IMR-90 (cell line): ENCODE results near the gene SEL1L3. TPM values are rescaled to one million over a fixed set of nuclear protein-coding genes. Genes with fewer than 3 reads are reported as not detected.

ENCODE experiments used
- ATAC-seq: fragments of 200-7000 bp; cut with Tn5 transposase; 2 replicates; pipeline ENCODE4 v1.9.1; 2020; ENCODE audit warnings: low read depth, mild to moderate bottlenecking, moderate library complexity
- BruUV-seq: library from RNA; stranded (reverse); fragments of 400-500 nt; replicated peaks from 2 replicates; lab custom pipeline; 2021; lab: Mats Ljungman, UMichigan
- CTCF ChIA-PET: fragments of 300-600 bp; formaldehyde crosslinking; extraction: SDS; loops from one replicate; lab custom pipeline; 2021; ENCODE audit warnings: antibody characterized with exemption; lab: Yijun Ruan, JAX
- POLR2A ChIA-PET: fragments of 300-600 bp; sonication (Branson Sonifier 250); formaldehyde crosslinking; loops from one replicate; lab custom pipeline; 2022; ENCODE audit warnings: antibody characterized with exemption; ENCODE audit not compliant: unreplicated experiment; lab: Charles Lee
- DNase-seq: peaks from one replicate; pipeline ENCODE4 v3.0.0; 2013
- H2AFZ ChIP-seq: replicated peaks from 2 replicates; pipeline ENCODE3; 2013; ENCODE audit warnings: low read length, mild to moderate bottlenecking; ENCODE audit not compliant: poor library complexity
- H2AK5ac ChIP-seq: 2 replicates; pipeline ENCODE4 v1.6.1; 2013; ENCODE audit warnings: low read depth, low read length, inconsistent platforms
- H2AK9ac ChIP-seq: replicated peaks from 2 replicates; pipeline ENCODE3; 2013; ENCODE audit warnings: mild to moderate bottlenecking, low read depth, low read length, moderate library complexity; ENCODE audit not compliant: poor library complexity
- H2BK120ac ChIP-seq: 2 replicates; pipeline ENCODE4 v1.6.1; 2013; ENCODE audit warnings: low read depth, low read length, inconsistent platforms
- H2BK15ac ChIP-seq: 3 replicates; pipeline ENCODE4 v1.6.1; 2013; ENCODE audit warnings: low read depth, low read length, inconsistent platforms
- H2BK20ac ChIP-seq: 2 replicates; pipeline ENCODE4 v1.6.1; 2013; ENCODE audit warnings: low read depth, mild to moderate bottlenecking, inconsistent platforms, low read length, moderate library complexity
- H2BK5ac ChIP-seq: 2 replicates; pipeline ENCODE4 v1.6.1; 2013; ENCODE audit warnings: mild to moderate bottlenecking, low read depth, low read length, inconsistent platforms; ENCODE audit not compliant: poor library complexity, severe bottlenecking
- H3K14ac ChIP-seq: replicated peaks from 2 replicates; pipeline ENCODE4 v1.6.1; 2013; ENCODE audit warnings: low read depth, low read length, inconsistent platforms
- H3K18ac ChIP-seq: 2 replicates; pipeline ENCODE4 v1.6.1; 2013; ENCODE audit warnings: low read depth, low read length, control low read depth
- H3K23ac ChIP-seq: 2 replicates; pipeline ENCODE4 v1.6.1; 2013; ENCODE audit warnings: low read depth, low read length, inconsistent platforms
- H3K27ac ChIP-seq: 2 replicates; pipeline ENCODE4 v1.5.1; 2013; ENCODE audit warnings: mild to moderate bottlenecking, control low read depth, low read length; ENCODE audit not compliant: insufficient read depth
- H3K27me3 ChIP-seq: 2 replicates; pipeline ENCODE4 v1.6.1; 2013; ENCODE audit warnings: low read length; ENCODE audit not compliant: control insufficient read depth, insufficient read depth
- H3K36me3 ChIP-seq: 2 replicates; pipeline ENCODE4 v1.6.1; 2013; ENCODE audit warnings: low read length, mixed read lengths; ENCODE audit not compliant: control insufficient read depth, insufficient read depth
- H3K4ac ChIP-seq: 2 replicates; pipeline ENCODE4 v1.6.1; 2013; ENCODE audit warnings: low read depth, low read length, inconsistent platforms
- H3K4me1 ChIP-seq: 2 replicates; pipeline ENCODE4 v1.6.1; 2013; ENCODE audit warnings: low read length, mixed read lengths; ENCODE audit not compliant: control insufficient read depth, insufficient read depth
- H3K4me2 ChIP-seq: 2 replicates; pipeline ENCODE4 v1.6.1; 2013; ENCODE audit warnings: low read depth, mild to moderate bottlenecking, control low read depth, low read length, moderate library complexity
- H3K4me3 ChIP-seq: 2 replicates; pipeline ENCODE4 v1.5.1; 2013; ENCODE audit warnings: low read depth, mild to moderate bottlenecking, control low read depth, low read length, moderate library complexity; ENCODE audit not compliant: insufficient read depth
- H3K56ac ChIP-seq: 2 replicates; pipeline ENCODE4 v1.6.1; 2013; ENCODE audit warnings: low read length, inconsistent platforms; ENCODE audit not compliant: insufficient read depth; ENCODE audit errors: extremely low read depth
- H3K79me1 ChIP-seq, 2 experiments: 2 replicates each; pipeline ENCODE4 v1.6.1; 2013; ENCODE audit warnings: low read length in 2 of 2, inconsistent platforms in 1 of 2, low read depth in 1 of 2
- H3K9ac ChIP-seq: 2 replicates; pipeline ENCODE4 v1.6.1; 2013; ENCODE audit warnings: low read depth, low read length, control low read depth
- H3K9me1 ChIP-seq: 2 replicates; pipeline ENCODE4 v1.6.1; 2013; ENCODE audit warnings: low read length, inconsistent platforms; ENCODE audit not compliant: insufficient read depth
- H3K9me3 ChIP-seq: 2 replicates; pipeline ENCODE4 v1.6.1; 2013; ENCODE audit warnings: low read length; ENCODE audit not compliant: control insufficient read depth, insufficient read depth
- H4K20me1 ChIP-seq: 2 replicates; pipeline ENCODE4 v1.6.1; 2013; ENCODE audit warnings: low read length, inconsistent platforms; ENCODE audit not compliant: insufficient read depth
- H4K5ac ChIP-seq: 2 replicates; pipeline ENCODE4 v1.6.1; 2013; ENCODE audit warnings: mild to moderate bottlenecking, low read depth, low read length, control low read depth
- H4K8ac ChIP-seq, 2 experiments: 2 replicates each; pipeline ENCODE4 v1.6.1; 2013; ENCODE audit warnings: low read depth in 2 of 2, low read length in 2 of 2, control low read depth in 1 of 2, inconsistent platforms in 1 of 2
- H4K91ac ChIP-seq: 2 replicates; pipeline ENCODE4 v1.6.1; 2013; ENCODE audit warnings: low read depth, low read length, inconsistent platforms; ENCODE audit not compliant: insufficient read depth
- BHLHE40 ChIP-seq: fragments of 150-350 bp; IDR thresholded peaks from 2 replicates; pipeline ENCODE4 v1.6.1; 2016; ENCODE audit warnings: mild to moderate bottlenecking, low read depth, low read length
- CEBPB ChIP-seq: IDR thresholded peaks from 2 replicates; pipeline ENCODE4 v1.6.1; 2012; ENCODE audit warnings: low read depth, low read length, improper control_type of control experiment
- CHD1 ChIP-seq: IDR thresholded peaks from 2 replicates; pipeline ENCODE4 v1.6.1; 2012; ENCODE audit warnings: low read depth, low read length, improper control_type of control experiment
- MXI1 ChIP-seq: IDR thresholded peaks from 2 replicates; pipeline ENCODE4 v1.6.1; 2012; ENCODE audit warnings: low read depth, mild to moderate bottlenecking, low read length, moderate library complexity, borderline replicate concordance
- NFE2L2 ChIP-seq: fragments of 150-350 bp; IDR thresholded peaks from 2 replicates; pipeline ENCODE4 v1.6.1; 2016; ENCODE audit warnings: low read depth, mild to moderate bottlenecking, low read length
- RAD21 ChIP-seq: IDR thresholded peaks from 2 replicates; pipeline ENCODE4 v1.6.1; 2012; ENCODE audit warnings: low read length, improper control_type of control experiment
- RFX5 ChIP-seq: IDR thresholded peaks from 2 replicates; pipeline ENCODE4 v1.8.0; 2012; ENCODE audit warnings: low read depth, mild to moderate bottlenecking, low read length, moderate library complexity
- WGBS, 2 experiments: methylation state at CpG; one replicate each; pipeline versions ENCODE4 v1.1.5 to v1.1.7; 2013; ENCODE audit warnings: missing lambda C conversion rate in 2 of 2; ENCODE audit not compliant: insufficient read length in 1 of 2; ENCODE audit errors: extremely low coverage in 2 of 2; 5-methylcytosine and 5-hydroxymethylcytosine counted together
- dilution Hi-C: fragments of 300-500 bp; cut with HindIII; formaldehyde crosslinking; loops from one replicate; pipeline ENCODE4 v1.14.3; 2018; ENCODE audit warnings: low sequenced_read_pairs; ENCODE audit not compliant: unreplicated experiment
- in situ Hi-C: fragments of 300-500 bp; cut with MboI; formaldehyde crosslinking; loops from 3 replicates; pipeline ENCODE4 v1.14.3; 2019; ENCODE audit warnings: low sequenced_read_pairs, inconsistent platforms, mixed read lengths
- intact Hi-C: fragments of 100-400 bp; cut with micrococcal nuclease; formaldehyde crosslinking; loops from 2 replicates; pipeline ENCODE4 v1.10.0; 2022
- polyA plus RNA-seq, 3 experiments: library from polyadenylated mRNA; depleted of rRNA; stranded (reverse); fragments of >200 nt; gene quantifications; 2 replicates each; pipeline ENCODE4 v1.2.3, GENCODE V29; 2012; ENCODE audit warnings: low replicate concordance in 1 of 3
- total RNA-seq: library from RNA; depleted of rRNA; stranded (reverse); fragments of >200 nt; gene quantifications from 2 replicates; pipeline ENCODE4 v1.2.3, GENCODE V29; 2012
- TF ChIP-seq, protein P1 (sequence below): fragments of 150-350 bp; IDR thresholded peaks from 2 replicates; pipeline ENCODE4 v1.6.1; 2017; ENCODE audit warnings: mild to moderate bottlenecking, antibody characterized with exemption, low read length, low read depth
- TF ChIP-seq, protein P2 (sequence below): conservative IDR thresholded peaks from 2 replicates; pipeline ENCODE4 v1.5.1; 2012; ENCODE audit warnings: mild to moderate bottlenecking, low read depth, low read length, improper control_type of control experiment

The SEL1L3 gene
- total and polyA plus RNA-seq, 2 of the 4 experiments (the other 2 are of a cell fraction), result 16.4 to 43.7 TPM

DNA sequence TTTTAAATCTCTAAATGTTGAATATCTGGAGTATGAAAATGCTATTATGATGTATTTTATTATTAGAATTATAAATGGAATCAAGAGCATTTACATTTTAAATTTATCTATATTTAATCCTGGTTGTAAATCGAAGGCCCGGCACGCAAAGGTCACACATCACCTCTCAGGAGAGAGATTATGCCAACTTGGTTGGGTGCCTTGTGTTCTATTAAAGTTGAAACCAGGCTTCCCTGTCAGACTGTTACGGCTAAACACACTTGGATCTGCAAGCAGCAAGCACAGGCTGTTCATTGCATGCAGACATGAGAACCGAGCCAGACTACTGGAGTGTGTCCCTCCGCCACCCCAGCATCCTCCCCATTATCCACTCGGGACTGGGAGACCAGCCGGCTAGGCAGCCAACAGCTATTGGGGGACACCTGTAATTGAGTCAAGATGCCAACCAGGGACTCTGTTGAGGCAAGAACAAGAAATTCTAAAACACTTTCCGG lies 16.4 kb upstream of the SEL1L3 start:
- H2BK20ac ChIP-seq, result no peak overlapping the region
- H2AK9ac ChIP-seq, result no peak overlapping the region
- H3K4me3 ChIP-seq, result no peak overlapping the region
- peaks cover 9% of the 10 kb centered on the region; the same call in 1 of the 2 replicates for H3K9me1 ChIP-seq
- no peak overlapping the region for H2AFZ ChIP-seq
- H3K27me3 ChIP-seq, result no peaks in the 10 kb centered on the region
- no peaks in the 10 kb centered on the region for H3K79me1 ChIP-seq
- H3K4me2 ChIP-seq, result no peak overlapping the region
- no peak overlapping the region for H2AK5ac ChIP-seq
- DNase-seq (no peak), ATAC-seq (no peak)
- H3K4ac ChIP-seq, result no peak overlapping the region
- H3K36me3 ChIP-seq, result no peaks in the 10 kb centered on the region
- H3K4me1 ChIP-seq, result peaks cover 17% of the 10 kb centered on the region
- no peak overlapping the region for H2BK120ac ChIP-seq
- no peak overlapping the region for H2BK5ac ChIP-seq
- peaks cover 3% of the 10 kb centered on the region; the same call in 1 of the 2 replicates for H3K9me3 ChIP-seq
- no peak overlapping the region for H3K14ac ChIP-seq
- CTCF ChIA-PET, result no interaction called here
- H2BK15ac ChIP-seq, result no peak overlapping the region
- H4K5ac ChIP-seq, result no peak overlapping the region
- no peak overlapping the region for H4K8ac ChIP-seq
- dilution Hi-C loops (no loop called here), in situ Hi-C loops (no loop called here), intact Hi-C loops (no loop called here)
- no peak overlapping the region for H4K91ac ChIP-seq
- H3K9ac ChIP-seq, result no peak overlapping the region
- H3K27ac ChIP-seq, result no peak overlapping the region
- BruUV-seq, result no TSS peak
- WGBS, 2 experiments, result 100% methylated on average over 1 of the region's 9 CpGs; no CpG with 5 or more reads in 1 of the 2 experiments
- H3K18ac ChIP-seq, result no peak overlapping the region
- H3K56ac ChIP-seq, result no peak overlapping the region
- POLR2A ChIA-PET, result no interaction called here
- TF ChIP-seq BHLHE40, result no peak
- TF ChIP-seq RAD21, result no peak
- TF ChIP-seq, protein P1, sequence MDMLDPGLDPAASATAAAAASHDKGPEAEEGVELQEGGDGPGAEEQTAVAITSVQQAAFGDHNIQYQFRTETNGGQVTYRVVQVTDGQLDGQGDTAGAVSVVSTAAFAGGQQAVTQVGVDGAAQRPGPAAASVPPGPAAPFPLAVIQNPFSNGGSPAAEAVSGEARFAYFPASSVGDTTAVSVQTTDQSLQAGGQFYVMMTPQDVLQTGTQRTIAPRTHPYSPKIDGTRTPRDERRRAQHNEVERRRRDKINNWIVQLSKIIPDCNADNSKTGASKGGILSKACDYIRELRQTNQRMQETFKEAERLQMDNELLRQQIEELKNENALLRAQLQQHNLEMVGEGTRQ, result no peak
- TF ChIP-seq CHD1, result no peak
- no peak for TF ChIP-seq NFE2L2
- no peak for TF ChIP-seq MXI1
- TF ChIP-seq, protein P2, sequence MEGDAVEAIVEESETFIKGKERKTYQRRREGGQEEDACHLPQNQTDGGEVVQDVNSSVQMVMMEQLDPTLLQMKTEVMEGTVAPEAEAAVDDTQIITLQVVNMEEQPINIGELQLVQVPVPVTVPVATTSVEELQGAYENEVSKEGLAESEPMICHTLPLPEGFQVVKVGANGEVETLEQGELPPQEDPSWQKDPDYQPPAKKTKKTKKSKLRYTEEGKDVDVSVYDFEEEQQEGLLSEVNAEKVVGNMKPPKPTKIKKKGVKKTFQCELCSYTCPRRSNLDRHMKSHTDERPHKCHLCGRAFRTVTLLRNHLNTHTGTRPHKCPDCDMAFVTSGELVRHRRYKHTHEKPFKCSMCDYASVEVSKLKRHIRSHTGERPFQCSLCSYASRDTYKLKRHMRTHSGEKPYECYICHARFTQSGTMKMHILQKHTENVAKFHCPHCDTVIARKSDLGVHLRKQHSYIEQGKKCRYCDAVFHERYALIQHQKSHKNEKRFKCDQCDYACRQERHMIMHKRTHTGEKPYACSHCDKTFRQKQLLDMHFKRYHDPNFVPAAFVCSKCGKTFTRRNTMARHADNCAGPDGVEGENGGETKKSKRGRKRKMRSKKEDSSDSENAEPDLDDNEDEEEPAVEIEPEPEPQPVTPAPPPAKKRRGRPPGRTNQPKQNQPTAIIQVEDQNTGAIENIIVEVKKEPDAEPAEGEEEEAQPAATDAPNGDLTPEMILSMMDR, result no peak
- TF ChIP-seq CEBPB, result no peak
- no peak for TF ChIP-seq RFX5
- no peaks in the 10 kb centered on the region for H4K20me1 ChIP-seq
- H3K23ac ChIP-seq, result no peak overlapping the region
